Trophoblast cell (in vitro differentiated cells and primary cell): ENCODE results near the gene CTBP2.

ENCODE experiments used
- DNase-seq, 2 donors: peaks; one replicate each; pipeline ENCODE4 v3.0.0-alpha.2; 2016
- H2AFZ ChIP-seq: 2 replicates; pipeline ENCODE4 v1.6.1; 2013; ENCODE audit warnings: low read length, moderate library complexity, mild to moderate bottlenecking; ENCODE audit not compliant: insufficient read depth, poor library complexity
- H2AK5ac ChIP-seq: 2 replicates; pipeline ENCODE4 v1.6.1; 2013; ENCODE audit warnings: mild to moderate bottlenecking, low read length
- H2BK120ac ChIP-seq: 2 replicates; pipeline ENCODE4 v1.6.1; 2013; ENCODE audit warnings: low read length, mild to moderate bottlenecking, moderate library complexity; ENCODE audit not compliant: insufficient read depth, poor library complexity
- H2BK12ac ChIP-seq: 2 replicates; pipeline ENCODE4 v1.6.1; 2013; ENCODE audit warnings: mild to moderate bottlenecking, low read length, moderate library complexity
- H2BK5ac ChIP-seq: 2 replicates; pipeline ENCODE4 v1.6.1; 2013; ENCODE audit warnings: low read length, low read depth, moderate library complexity, mild to moderate bottlenecking; ENCODE audit not compliant: poor library complexity
- H3K14ac ChIP-seq: 2 replicates; pipeline ENCODE4 v1.6.1; 2013; ENCODE audit warnings: mild to moderate bottlenecking, low read length
- H3K18ac ChIP-seq: 2 replicates; pipeline ENCODE4 v1.6.1; 2013; ENCODE audit warnings: mild to moderate bottlenecking, low read length
- H3K23ac ChIP-seq: 2 replicates; pipeline ENCODE4 v1.6.1; 2013; ENCODE audit warnings: low read length
- H3K27ac ChIP-seq: 2 replicates; pipeline ENCODE4 v1.5.1; 2013; ENCODE audit warnings: low read depth, mild to moderate bottlenecking, inconsistent platforms, low read length, moderate library complexity
- H3K27me3 ChIP-seq: 2 replicates; pipeline ENCODE4 v1.6.1; 2013; ENCODE audit warnings: inconsistent platforms, mild to moderate bottlenecking, low read length, moderate library complexity; ENCODE audit not compliant: insufficient read depth
- H3K36me3 ChIP-seq, 2 experiments: 1 replicate in 1 of 2; 2 replicates in 1 of 2; pipeline ENCODE4 v1.6.1; 2013; ENCODE audit warnings: low read length in 2 of 2, mild to moderate bottlenecking in 2 of 2, moderate library complexity in 1 of 2; ENCODE audit not compliant: insufficient read depth in 2 of 2, control insufficient read depth in 1 of 2
- H3K4ac ChIP-seq: 2 replicates; pipeline ENCODE4 v1.6.1; 2013; ENCODE audit warnings: low read depth, mild to moderate bottlenecking, low read length, moderate library complexity
- H3K4me1 ChIP-seq, 2 experiments: 1 replicate in 1 of 2; 2 replicates in 1 of 2; pipeline ENCODE4 v1.6.1; 2013; ENCODE audit warnings: low read length in 2 of 2, mild to moderate bottlenecking in 2 of 2, moderate library complexity in 1 of 2; ENCODE audit not compliant: insufficient read depth in 2 of 2, control insufficient read depth in 1 of 2
- H3K4me2 ChIP-seq: 2 replicates; pipeline ENCODE4 v1.6.1; 2013; ENCODE audit warnings: inconsistent platforms, mild to moderate bottlenecking, low read length, moderate library complexity
- H3K4me3 ChIP-seq: 2 replicates; pipeline ENCODE4 v1.5.1; 2013; ENCODE audit warnings: mild to moderate bottlenecking, low read depth, low read length, inconsistent platforms
- H3K79me1 ChIP-seq: one replicate; pipeline ENCODE4 v1.6.1; 2013; ENCODE audit warnings: low read length
- H3K79me2 ChIP-seq: 2 replicates; pipeline ENCODE4 v1.6.1; 2013; ENCODE audit warnings: low read length, mild to moderate bottlenecking; ENCODE audit not compliant: control insufficient read depth, insufficient read depth, poor library complexity
- H3K9ac ChIP-seq: 2 replicates; pipeline ENCODE4 v1.6.1; 2013; ENCODE audit warnings: mild to moderate bottlenecking, low read length
- H3K9me3 ChIP-seq: 2 replicates; pipeline ENCODE4 v1.6.1; 2013; ENCODE audit warnings: low read depth, mild to moderate bottlenecking, control low read depth, inconsistent platforms, low read length; ENCODE audit not compliant: insufficient read depth
- H4K12ac ChIP-seq: 2 replicates; pipeline ENCODE4 v1.6.1; 2013; ENCODE audit warnings: low read depth, mild to moderate bottlenecking, low read length, moderate library complexity
- H4K8ac ChIP-seq: 2 replicates; pipeline ENCODE4 v1.6.1; 2013; ENCODE audit warnings: low read depth, mild to moderate bottlenecking, low read length, moderate library complexity
- H4K91ac ChIP-seq: one replicate; pipeline ENCODE4 v1.6.1; 2013; ENCODE audit warnings: low read depth, mild to moderate bottlenecking, low read length, moderate library complexity
- WGBS: extraction: QIAGEN DNeasy Blood & Tissue Kit; methylation state at CpG from one replicate; pipeline ENCODE4 v1.1.7; 2013; ENCODE audit warnings: missing lambda C conversion rate; ENCODE audit not compliant: insufficient read length, insufficient coverage; ENCODE audit errors: extremely low coverage; 5-methylcytosine and 5-hydroxymethylcytosine counted together

CTBP2 gene

DNA sequence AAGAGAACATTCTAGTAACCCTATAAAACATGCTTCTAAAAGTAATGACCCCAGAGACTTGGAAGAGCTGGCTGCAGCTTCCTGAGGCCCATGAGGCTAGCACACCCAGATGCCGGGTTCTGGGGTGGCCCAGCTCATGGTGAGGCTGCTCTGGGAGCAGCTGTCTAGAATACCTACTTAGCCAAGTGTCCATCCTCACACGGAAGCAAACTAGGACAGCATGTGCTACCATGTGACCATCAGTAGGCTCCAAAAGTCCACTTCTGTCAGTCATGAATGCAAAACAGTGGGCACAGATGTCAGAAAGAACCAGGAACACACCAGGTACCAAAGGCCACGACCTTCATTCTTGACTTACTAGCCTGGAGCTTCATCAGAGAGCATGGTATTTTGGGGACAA, 32.4 kb downstream of the CTBP2 start:
- H2BK5ac ChIP-seq, result no peak overlapping the region

DNA sequence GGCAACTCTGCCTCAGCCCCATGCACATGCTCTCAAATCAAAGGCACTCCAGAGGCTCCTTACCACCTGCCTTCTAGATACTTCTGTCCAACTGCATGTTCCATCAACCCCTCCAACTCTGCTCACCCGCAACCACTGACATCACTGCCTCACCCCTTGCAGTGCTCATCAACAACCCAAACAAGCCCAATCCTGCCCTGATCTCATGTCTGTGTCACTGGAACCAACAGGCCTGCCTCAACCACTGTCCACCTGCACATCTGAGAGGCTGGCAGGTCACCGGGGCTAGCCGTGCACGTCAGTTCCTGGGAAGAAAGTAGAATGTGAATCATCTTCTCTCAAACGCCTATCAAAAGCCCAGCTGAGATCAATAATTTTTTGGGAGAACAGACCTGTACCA, 33.3 kb downstream of the CTBP2 start:
- Histone ChIP-seq H3K79me1 (no peaks in the 10 kb centered on the region), H2BK120ac (no peak overlapping the region), H3K27ac (no peak overlapping the region), H3K4ac (peak overlapping the region; percentile 47), H2AK5ac (no peak overlapping the region), H2BK5ac (no peak overlapping the region), H4K91ac (no peak overlapping the region), H3K23ac (no peak overlapping the region), H4K8ac (no peak overlapping the region), H3K36me3 (peaks cover 12 to 40% of the 10 kb centered on the region in 2 experiments), H3K9ac (no peak overlapping the region), H2AFZ (no peak overlapping the region), H3K9me3 (peaks cover 2% of the 10 kb centered on the region), H3K79me2 (peaks cover 15% of the 10 kb centered on the region), H3K27me3 (no peaks in the 10 kb centered on the region), H2BK12ac (no peak overlapping the region), H3K4me3 (no peak overlapping the region), H3K18ac (peak overlapping the region; percentile 58), H4K12ac (no peak overlapping the region), H3K14ac (no peak overlapping the region), H3K4me2 (no peak overlapping the region), H3K4me1 (peaks cover 15 to 26% of the 10 kb centered on the region in 2 experiments)
- no CpG with 5 or more reads among the region's 5 CpGs for WGBS
- no peak for DNase-seq

More for the DNA sequence above, 32.4 kb downstream of the CTBP2 start:
- no peak overlapping the region for H3K23ac ChIP-seq
- H3K14ac ChIP-seq, result no peak overlapping the region
- no peaks in the 10 kb centered on the region for H3K79me1 ChIP-seq
- no peak overlapping the region for H3K4me3 ChIP-seq
- DNase-seq, result no peak
- peaks cover 16 to 33% of the 10 kb centered on the region in 2 experiments for H3K36me3 ChIP-seq
- no peak overlapping the region for H3K18ac ChIP-seq
- H3K9me3 ChIP-seq, result peaks cover 2% of the 10 kb centered on the region
- no peak overlapping the region for H2BK12ac ChIP-seq
- no peak overlapping the region for H3K4me2 ChIP-seq
- H4K91ac ChIP-seq, result no peak overlapping the region
- no peak overlapping the region for H3K27ac ChIP-seq
- no peak overlapping the region for H3K9ac ChIP-seq
- H2BK120ac ChIP-seq, result no peak overlapping the region
- H2AK5ac ChIP-seq, result no peak overlapping the region
- H4K8ac ChIP-seq, result no peak overlapping the region
- no peak overlapping the region for H4K12ac ChIP-seq
- WGBS, result no CpG with 5 or more reads among the region's 3 CpGs
- no peak overlapping the region for H3K4ac ChIP-seq
- peaks cover 14% of the 10 kb centered on the region for H3K79me2 ChIP-seq
- H3K4me1 ChIP-seq, result peaks cover 15 to 26% of the 10 kb centered on the region in 2 experiments
- no peaks in the 10 kb centered on the region for H3K27me3 ChIP-seq
- H2AFZ ChIP-seq, result no peak overlapping the region

DNA sequence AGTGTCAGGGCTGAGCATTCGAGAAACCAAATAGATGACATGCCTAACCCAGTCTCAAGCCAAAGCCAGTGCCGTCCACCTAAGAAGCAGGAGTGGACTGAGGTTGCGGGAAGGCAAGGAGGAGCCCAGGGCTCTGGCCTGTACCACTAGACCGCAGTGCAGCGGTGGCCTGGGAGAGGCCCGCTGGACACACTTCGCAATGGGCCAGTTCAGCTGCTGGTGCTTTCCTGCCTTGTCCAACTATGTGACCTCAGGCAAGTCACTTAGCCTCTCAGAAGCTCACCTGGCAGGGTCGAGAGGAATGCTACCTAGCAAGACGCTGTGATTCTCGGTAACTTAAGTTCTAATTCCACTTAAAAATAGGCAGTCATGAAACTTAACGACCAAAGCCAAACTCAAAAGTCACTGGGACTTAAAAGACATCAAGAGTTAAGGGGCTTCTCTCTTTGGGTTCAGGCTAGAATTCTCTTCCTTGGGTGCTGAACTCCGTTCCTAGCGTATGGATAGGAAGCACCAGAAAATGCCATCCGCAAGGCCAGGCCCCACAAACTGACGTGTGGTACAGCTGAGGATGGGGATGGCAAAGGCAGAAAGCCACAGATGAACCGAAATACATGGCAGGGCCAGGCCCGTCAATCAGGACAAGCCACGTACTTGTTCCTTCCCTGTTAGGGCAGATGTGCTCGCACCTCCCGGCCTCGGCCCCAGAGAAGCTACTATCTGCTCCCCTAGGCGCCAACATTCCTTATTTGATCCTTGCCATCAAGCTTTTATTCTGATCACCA, 34.2 kb downstream of the CTBP2 start:
- H3K79me2 ChIP-seq, result peaks cover 16% of the 10 kb centered on the region
- H3K9ac ChIP-seq, result no peak overlapping the region
- no peak overlapping the region for H3K18ac ChIP-seq
- no peak overlapping the region for H3K23ac ChIP-seq
- H2AFZ ChIP-seq, result no peak overlapping the region
- no peak overlapping the region for H4K12ac ChIP-seq
- no peak overlapping the region for H3K4me2 ChIP-seq
- H3K4me1 ChIP-seq, result peaks cover 15 to 26% of the 10 kb centered on the region in 2 experiments
- no peak overlapping the region for H2AK5ac ChIP-seq
- no peak overlapping the region for H2BK5ac ChIP-seq
- H3K4ac ChIP-seq, result peak overlapping the region; percentile 4
- H3K4me3 ChIP-seq, result no peak overlapping the region
- H3K14ac ChIP-seq, result no peak overlapping the region
- H3K9me3 ChIP-seq, result peaks cover 2% of the 10 kb centered on the region
- peaks cover 9 to 33% of the 10 kb centered on the region in 2 experiments for H3K36me3 ChIP-seq
- no peak overlapping the region for H4K91ac ChIP-seq
- no peak overlapping the region for H2BK120ac ChIP-seq
- no peaks in the 10 kb centered on the region for H3K79me1 ChIP-seq
- no peak overlapping the region for H4K8ac ChIP-seq
- DNase-seq, result peak; percentile 97
- WGBS, result no CpG with 5 or more reads among the region's 22 CpGs
- H3K27me3 ChIP-seq, result no peaks in the 10 kb centered on the region
- H3K27ac ChIP-seq, result no peak overlapping the region
- no peak overlapping the region for H2BK12ac ChIP-seq

DNA sequence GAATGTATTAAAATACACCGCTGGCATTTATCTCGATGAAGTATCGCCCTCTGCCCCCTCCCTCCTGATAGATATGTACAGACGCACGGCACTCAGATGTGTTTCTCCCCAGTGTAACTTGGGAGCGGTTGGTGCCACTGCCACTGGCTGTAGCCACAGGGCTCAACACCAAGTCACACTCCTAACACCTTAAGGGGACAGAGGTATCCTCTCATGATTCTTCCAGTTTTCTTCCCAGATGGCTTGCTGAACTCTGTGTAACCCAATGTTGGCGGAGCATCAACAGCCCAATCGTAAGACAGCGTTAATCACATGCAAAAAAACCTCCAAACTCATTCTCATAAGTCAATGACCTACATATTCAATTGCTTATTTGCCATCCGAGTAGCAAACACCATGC, 35.5 kb downstream of the CTBP2 start:
- peaks cover 19% of the 10 kb centered on the region for H3K79me2 ChIP-seq
- no peak for DNase-seq
- H2AFZ ChIP-seq, result no peak overlapping the region
- H3K18ac ChIP-seq, result no peak overlapping the region
- H3K4me1 ChIP-seq, result peaks cover 15 to 24% of the 10 kb centered on the region in 2 experiments
- no peak overlapping the region for H4K8ac ChIP-seq
- H2BK12ac ChIP-seq, result no peak overlapping the region
- no peak overlapping the region for H3K27ac ChIP-seq
- H4K91ac ChIP-seq, result no peak overlapping the region
- H3K9ac ChIP-seq, result no peak overlapping the region
- H3K36me3 ChIP-seq, result peaks cover 6 to 24% of the 10 kb centered on the region in 2 experiments
- WGBS, result no CpG with 5 or more reads among the region's 10 CpGs
- H3K27me3 ChIP-seq, result no peaks in the 10 kb centered on the region
- H3K4me2 ChIP-seq, result no peak overlapping the region
- peaks cover 2% of the 10 kb centered on the region for H3K9me3 ChIP-seq
- no peak overlapping the region for H2BK120ac ChIP-seq
- no peak overlapping the region for H2AK5ac ChIP-seq
- H3K4ac ChIP-seq, result peak overlapping the region; percentile 57
- no peak overlapping the region for H4K12ac ChIP-seq
- no peak overlapping the region for H3K4me3 ChIP-seq
- H3K79me1 ChIP-seq, result no peaks in the 10 kb centered on the region
- no peak overlapping the region for H3K23ac ChIP-seq
- no peak overlapping the region for H3K14ac ChIP-seq
- no peak overlapping the region for H2BK5ac ChIP-seq
